ENCODE measurements around the gene MOB3C. TPM values are rescaled to one million over a fixed set of nuclear protein-coding genes. Genes with fewer than 3 reads are reported as not detected.

The MOB3C gene
- total RNA-seq, 1 experiment from 2014 or later = 13.2 TPM

GRCh38 chr1:46638921-46639320, 22.3 kb upstream of the MOB3C start:
- peaks cover 18% of the 10 kb centered on the region; the same call in 1 of the 2 replicates for H3K36me3 ChIP-seq (ENCODE audit: low read depth, low read length)
- no TSS peak for BruUV-seq (replicated peaks)

GRCh38 chr1:46637444-46638083, 21.0 kb upstream of the MOB3C start:
- POLR2A ChIA-PET (ENCODE audit: unreplicated experiment) = no interaction called here
- BruUV-seq (replicated peaks) = no TSS peak

More at GRCh38 chr1:46638921-46639320, 22.3 kb upstream of the MOB3C start:
- Histone ChIP-seq H3K4me2 (ENCODE audit: low read length) (no peak overlapping the region), H3F3A (ENCODE audit: low read length, unreplicated experiment) (no peaks in the 10 kb centered on the region), H3K27ac (ENCODE audit: low read length) (no peak overlapping the region), H3K4me1 (ENCODE audit: insufficient read depth, low read length) (peaks cover 18% of the 10 kb centered on the region), H4K20me1 (ENCODE audit: low read length) (no peaks in the 10 kb centered on the region), H3K9me3 (ENCODE audit: low read length) (no peaks in the 10 kb centered on the region), H2AFZ (ENCODE audit: low read length) (no peak overlapping the region), H3K4me3 (ENCODE audit: low read length) (no peak overlapping the region), H3K79me2 (ENCODE audit: low read length) (no peaks in the 10 kb centered on the region), H3K9me2 (replicated peaks; ENCODE audit: low read length) (no peaks in the 10 kb centered on the region), H3K9ac (ENCODE audit: low read length) (no peak overlapping the region), H3K27me3 (ENCODE audit: low read length) (no peaks in the 10 kb centered on the region)
- CTCF ChIA-PET = no interaction called here
- ATAC-seq (no peak), DNase-seq (no peak)
- intact Hi-C loops (cut with micrococcal nuclease) = no loop called here
- TF ChIP-seq CTCF (conservative IDR thresholded peaks at IDR 0.05; ENCODE audit: low read depth, low read length) (no peak), EZH2 (IDR thresholded peaks at IDR 0.05; ENCODE audit: low read length, unreplicated experiment) (no peak), EZH2phosphoT487 (IDR thresholded peaks at IDR 0.05; ENCODE audit: borderline replicate concordance, low read length) (no peak)
- POLR2A ChIA-PET (ENCODE audit: unreplicated experiment) = no interaction called here

More at GRCh38 chr1:46637444-46638083, 21.0 kb upstream of the MOB3C start:
- no peak overlapping the region for H3K4me2 ChIP-seq (ENCODE audit: low read length)
- no peaks in the 10 kb centered on the region for H3K9me3 ChIP-seq (ENCODE audit: low read length)
- H3F3A ChIP-seq (ENCODE audit: low read length, unreplicated experiment) = no peaks in the 10 kb centered on the region
- no peak for DNase-seq
- no peak overlapping the region for H3K9ac ChIP-seq (ENCODE audit: low read length)
- H3K27me3 ChIP-seq (ENCODE audit: low read length) = no peaks in the 10 kb centered on the region
- ATAC-seq = no peak
- no peaks in the 10 kb centered on the region for H3K9me2 ChIP-seq (replicated peaks; ENCODE audit: low read length)
- TF ChIP-seq EZH2 (IDR thresholded peaks at IDR 0.05; ENCODE audit: low read length, unreplicated experiment) (no peak), EZH2phosphoT487 (IDR thresholded peaks at IDR 0.05; ENCODE audit: borderline replicate concordance, low read length) (no peak), CTCF (conservative IDR thresholded peaks at IDR 0.05; ENCODE audit: low read depth, low read length) (no peak)
- no peaks in the 10 kb centered on the region for H4K20me1 ChIP-seq (ENCODE audit: low read length)
- H3K79me2 ChIP-seq (ENCODE audit: low read length) = no peaks in the 10 kb centered on the region
- intact Hi-C loops (cut with micrococcal nuclease) = no loop called here
- H3K4me1 ChIP-seq (ENCODE audit: insufficient read depth, low read length) = peaks cover 6% of the 10 kb centered on the region
- peaks cover 19% of the 10 kb centered on the region; the same call in 1 of the 2 replicates for H3K36me3 ChIP-seq (ENCODE audit: low read depth, low read length)
- H3K27ac ChIP-seq (ENCODE audit: low read length) = no peak overlapping the region
- H3K4me3 ChIP-seq (ENCODE audit: low read length) = no peak overlapping the region
- CTCF ChIA-PET = interaction anchor here (0.6 kb wide), 1 partner anchor 16 kb away, joined by 3 read pairs; no protein-coding TSS in a partner anchor
- H2AFZ ChIP-seq (ENCODE audit: low read length) = no peak overlapping the region
